Iris pigment epithelial cell (primary cell): Measurements from ENCODE around the gene RPS6KA2.
"Not testable (repeated sequence)": the region's sequence is repeated elsewhere in the genome, so short reads cannot be mapped to it uniquely, and the experiment has no call there.

Source experiments
- DNase-seq: peaks from one replicate; pipeline ENCODE4 v3.0.0-alpha.2; 2011; ENCODE audit warnings: low read depth

The RPS6KA2 gene

DNA sequence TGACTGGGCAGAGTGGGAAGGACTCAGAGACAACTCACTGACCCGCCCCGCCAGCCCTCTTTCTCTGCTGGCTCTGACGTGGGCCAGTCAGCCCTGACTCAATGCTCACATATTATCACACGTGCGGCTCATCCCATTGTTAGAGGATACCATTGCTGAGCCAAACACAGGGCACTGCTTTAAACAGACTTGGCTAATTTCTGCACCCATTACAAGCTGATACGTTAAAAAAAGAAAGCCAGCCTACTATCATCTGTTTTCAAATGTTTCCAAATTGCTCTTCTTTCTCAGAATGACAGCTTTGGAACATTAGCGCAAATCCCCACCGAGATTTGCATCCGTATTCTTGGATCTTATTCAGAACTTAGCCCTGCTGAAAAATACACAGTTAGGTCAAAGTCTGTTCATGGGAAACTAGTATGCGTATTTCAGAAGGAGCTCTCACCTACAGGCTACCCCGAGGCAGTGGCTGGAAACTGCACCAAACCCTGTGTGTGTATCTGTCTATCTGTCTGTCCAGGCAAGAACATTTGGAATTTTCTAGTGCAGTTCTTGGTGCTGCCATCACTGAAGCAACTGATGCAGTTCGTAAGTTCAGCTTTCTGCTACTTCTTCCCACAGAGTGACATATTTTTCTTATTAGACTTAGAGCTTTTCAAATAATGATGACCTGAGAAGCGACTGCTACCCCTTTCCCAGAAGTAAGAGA is 73.3 kb downstream of the RPS6KA2 start:
- DNase-seq, result peak; percentile 90

DNA sequence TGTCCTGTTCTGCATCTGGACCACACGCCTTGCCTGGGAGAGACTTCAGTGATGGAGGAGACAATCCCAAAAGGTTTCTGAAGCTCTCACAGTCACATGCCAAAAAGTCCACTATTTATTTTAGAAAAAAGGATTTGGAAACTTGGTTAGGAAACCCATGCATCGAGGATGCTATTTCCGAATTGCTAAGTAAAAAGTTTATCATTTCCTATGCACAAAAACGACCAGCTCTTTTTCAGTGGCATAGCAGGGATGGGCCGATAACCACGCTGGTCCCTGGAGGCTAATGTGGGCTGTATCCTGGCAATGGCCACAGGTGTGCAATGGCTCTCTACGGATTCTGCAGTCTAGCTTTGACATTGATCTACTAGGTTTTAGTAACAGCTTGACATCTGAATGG is 74.5 kb downstream of the RPS6KA2 start:
- no peak for DNase-seq

DNA sequence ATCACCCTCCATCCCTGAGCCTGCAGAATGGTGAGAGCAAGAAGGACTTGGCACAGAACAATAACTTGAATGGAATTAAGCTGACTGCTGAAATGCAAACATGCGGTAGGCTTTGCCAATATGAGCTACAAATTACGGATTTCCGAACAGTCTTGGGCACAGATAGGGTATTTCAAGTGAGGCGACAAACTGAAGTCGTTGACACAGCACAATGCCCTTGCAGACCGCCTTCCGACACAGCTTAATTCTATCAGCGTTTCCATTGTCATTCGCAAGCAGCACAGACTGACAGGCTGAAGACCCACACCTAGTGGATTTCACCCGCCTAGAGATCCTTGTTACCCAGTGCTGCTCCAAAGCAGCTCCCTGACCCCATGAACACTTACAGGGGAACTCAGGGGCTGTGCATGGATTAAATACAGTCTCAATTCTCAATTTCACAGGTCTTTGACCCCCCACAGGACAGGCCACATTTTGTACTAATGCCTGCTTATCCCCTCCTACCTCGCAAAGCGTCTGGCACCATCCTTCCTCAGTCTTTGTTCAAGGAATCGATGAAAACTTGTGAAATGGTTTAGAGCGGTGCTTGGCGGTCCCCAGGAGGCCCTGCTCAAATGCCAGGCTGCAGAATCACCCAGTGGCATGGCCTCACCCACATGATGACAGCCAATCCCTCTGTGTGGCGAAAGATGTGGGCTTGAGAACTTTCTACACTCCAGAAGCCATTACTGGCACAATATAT is 75.1 kb downstream of the RPS6KA2 start:
- no peak for DNase-seq

- DNase-seq, result no peak
These were observed 80.4 kb downstream of the RPS6KA2 start for GRCh38 chr6:166546653-166547052.

- no peak for DNase-seq
These were observed 81.7 kb downstream of the RPS6KA2 start for GRCh38 chr6:166545156-166546034.

DNA sequence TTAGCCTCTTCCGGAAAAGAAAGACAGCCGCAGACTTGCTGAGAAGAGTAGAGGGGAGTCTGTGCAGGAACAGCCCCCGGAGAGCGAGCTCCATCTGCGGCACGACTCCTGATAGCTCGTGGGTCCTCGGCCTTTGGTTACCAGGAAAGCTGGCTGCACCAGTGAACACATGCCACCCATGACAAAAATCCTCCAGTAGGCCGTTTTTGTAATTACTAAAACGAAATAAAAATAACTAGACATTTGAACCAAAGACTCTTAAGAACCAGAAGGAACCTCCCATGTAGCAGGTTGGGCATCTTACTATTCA is 82.8 kb downstream of the RPS6KA2 start:
- no peak for DNase-seq

GRCh38 chr6:166543603-166544295 is 83.3 kb downstream of the RPS6KA2 start:
- DNase-seq, result no peak

DNA sequence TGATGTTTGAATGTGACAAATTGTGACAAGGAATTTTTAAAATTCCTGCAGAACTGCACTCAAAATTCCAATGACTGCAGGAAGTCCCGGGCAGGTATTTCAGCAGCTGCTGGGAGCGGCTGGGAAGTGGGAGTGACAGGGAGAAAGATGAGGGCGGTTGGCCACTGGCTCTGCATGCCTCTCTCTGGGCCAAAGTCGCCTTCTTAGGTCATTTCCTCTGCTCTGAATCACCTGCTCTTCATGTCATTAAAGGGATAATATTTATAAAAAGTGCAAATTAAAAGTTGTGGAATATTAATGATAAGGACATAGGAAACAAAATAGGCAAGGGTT is 84.5 kb downstream of the RPS6KA2 start:
- DNase-seq, result no peak

GRCh38 chr6:166541876-166542579 is 85.0 kb downstream of the RPS6KA2 start:
- no peak for DNase-seq

- no peak for DNase-seq
These were observed 85.7 kb downstream of the RPS6KA2 start for GRCh38 chr6:166541366-166541765.

DNA sequence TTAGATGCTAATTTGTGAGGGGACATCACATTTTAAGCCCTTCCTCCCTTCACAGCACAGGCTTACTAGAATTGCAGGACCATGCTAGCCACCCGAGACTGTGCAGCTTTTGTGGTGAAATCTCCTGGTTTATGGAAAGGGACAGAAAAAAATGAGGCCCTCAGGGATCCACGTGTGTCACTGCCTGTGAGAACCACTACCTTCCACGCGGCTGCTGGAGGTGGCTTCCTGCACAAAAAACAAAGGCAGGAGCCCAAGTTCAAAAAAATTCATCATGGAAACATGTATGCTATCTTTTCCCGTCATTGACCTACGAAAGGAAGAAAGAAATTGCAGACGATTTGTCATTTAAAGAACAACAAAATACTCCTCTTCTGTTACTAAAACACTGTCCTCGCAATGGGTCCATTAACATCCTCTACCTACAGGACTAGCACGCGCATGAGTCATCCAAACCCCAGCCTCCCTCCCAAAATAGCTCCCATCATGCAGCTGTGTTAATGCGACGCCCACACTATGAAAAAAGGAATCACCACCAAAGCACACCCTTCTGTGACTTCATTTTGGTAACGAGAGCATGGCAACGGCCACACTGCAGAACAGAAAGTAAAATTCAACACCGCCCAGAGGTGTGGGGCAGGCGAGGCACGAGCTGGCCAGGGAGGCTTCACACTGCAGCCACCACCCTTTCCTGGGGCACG is 86.3 kb downstream of the RPS6KA2 start:
- no peak for DNase-seq

- DNase-seq, result no peak
These were observed 87.5 kb downstream of the RPS6KA2 start for GRCh38 chr6:166539543-166539942.

DNA sequence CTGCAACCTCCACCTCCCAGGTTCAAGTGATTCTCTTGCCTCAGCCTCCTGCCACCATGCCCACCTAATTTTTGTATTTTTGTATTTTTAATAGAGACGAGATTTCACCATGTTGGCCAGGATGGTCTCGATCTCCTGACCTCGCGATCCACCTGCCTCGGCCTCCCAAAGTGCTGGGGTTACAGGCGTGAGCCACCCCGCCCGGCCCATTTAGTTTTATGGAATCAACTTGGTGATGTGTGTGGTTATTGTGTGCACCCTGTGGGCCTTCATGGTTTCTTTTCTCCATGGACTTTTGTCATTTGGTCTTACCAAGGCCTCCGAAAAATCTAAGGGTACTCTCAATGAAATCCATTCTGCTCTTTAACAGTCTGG is 88.1 kb downstream of the RPS6KA2 start:
- not testable (repeated sequence) for DNase-seq

- DNase-seq, result no peak
These were observed 88.6 kb downstream of the RPS6KA2 start for GRCh38 chr6:166538297-166539010.

GRCh38 chr6:166534658-166535406 is 92.2 kb downstream of the RPS6KA2 start:
- DNase-seq, result no peak

DNA sequence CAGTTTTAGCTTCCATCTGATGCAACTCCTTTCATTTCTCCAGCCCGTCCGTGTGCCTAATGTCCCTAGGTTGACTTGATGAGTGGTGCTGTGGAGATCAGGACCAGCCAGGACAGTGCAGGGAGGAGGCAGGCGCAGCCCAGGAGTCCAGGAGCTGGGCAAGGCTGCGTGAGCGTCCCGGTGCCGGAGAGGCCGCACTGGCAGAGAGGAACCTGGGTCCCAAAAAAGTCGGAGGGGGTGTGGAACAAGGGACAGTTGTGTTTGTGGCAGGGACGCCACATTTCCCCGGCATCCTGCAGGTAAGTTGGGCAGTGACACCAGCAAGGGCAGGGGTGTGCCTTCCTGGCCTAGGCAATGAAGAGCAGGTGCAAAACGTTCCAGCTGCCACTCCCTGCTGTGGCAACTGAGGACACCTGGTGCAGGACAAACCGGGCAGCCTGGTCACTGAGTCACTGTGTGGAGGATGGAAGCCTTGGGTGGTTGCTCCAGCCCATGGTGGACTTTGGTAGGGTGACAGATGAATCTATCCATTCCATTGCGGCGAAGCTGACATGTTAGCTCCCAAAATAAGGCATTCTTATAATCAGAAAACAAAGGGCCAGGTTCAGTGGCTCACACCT is 93.7 kb downstream of the RPS6KA2 start:
- no peak for DNase-seq

GRCh38 chr6:166532302-166532701 is 94.7 kb downstream of the RPS6KA2 start:
- DNase-seq, result no peak

GRCh38 chr6:166530211-166531095 is 96.6 kb downstream of the RPS6KA2 start:
- no peak for DNase-seq
